Glomerular endothelial cell (primary cell): ENCODE data around the gene KRABD2. TPM values are rescaled to one million over a fixed set of nuclear protein-coding genes. Genes with fewer than 3 reads are reported as not detected.

Experiments used
- total RNA-seq: library from RNA; depleted of rRNA; stranded (reverse); fragments of >200 nt; gene quantifications from 2 replicates; pipeline ENCODE4 v1.2.3, GENCODE V29; 2015

KRABD2 gene

Other genes with a start within 250 kb of the KRABD2 start
- gene PER1, start 224.3 kb downstream of the KRABD2 start, total RNA-seq = 12.5 and 23.7 TPM in 2 replicates
- 10.6 and 13.2 TPM in 2 replicates for gene VAMP2, start 213.8 kb downstream of the KRABD2 start, total RNA-seq
- 24.9 and 25.5 TPM in 2 replicates for gene TMEM107, start 200.3 kb downstream of the KRABD2 start, total RNA-seq
- 12.4 and 14.3 TPM in 2 replicates for gene BORCS6, start 186.5 kb downstream of the KRABD2 start, total RNA-seq
- 9.3 and 24.8 TPM in 2 replicates for gene AURKB, start 166.1 kb downstream of the KRABD2 start, total RNA-seq
- 10.5 and 23.4 TPM in 2 replicates for gene CTC1, start 128.6 kb downstream of the KRABD2 start, total RNA-seq
- 18.7 and 34.3 TPM in 2 replicates for gene PFAS, start 127.4 kb downstream of the KRABD2 start, total RNA-seq
- 19.9 and 27.2 TPM in 2 replicates for gene RANGRF, start 88.0 kb downstream of the KRABD2 start, total RNA-seq
- 2.3 and 2.5 TPM in 2 replicates for gene SLC25A35, start 81.3 kb downstream of the KRABD2 start, total RNA-seq
- gene ARHGEF15, start 66.5 kb downstream of the KRABD2 start, total RNA-seq = 57.3 and 152 TPM in 2 replicates
- not detected in 2 replicates for gene ODF4, start 36.9 kb downstream of the KRABD2 start, total RNA-seq
- 2,562 and 3,740 TPM in 2 replicates for gene RPL26, start 6.5 kb upstream of the KRABD2 start, total RNA-seq
- not detected in 2 replicates for gene RNF222, start 21.1 kb upstream of the KRABD2 start, total RNA-seq
- 44.6 and 64.2 TPM in 2 replicates for gene NDEL1, start 59.2 kb upstream of the KRABD2 start, total RNA-seq